Lower lobe of right lung (tissue), 2 donors: ENCODE results near the gene CD200R1L. TPM values are rescaled to one million over a fixed set of nuclear protein-coding genes. Genes with fewer than 3 reads are reported as not detected.

ENCODE experiments used
- ATAC-seq, 2 donors: fragments of 200-7000 bp; cut with Tn5 transposase; one replicate each; pipeline ENCODE4 v1.9.1; 2020 to 2022; ENCODE audit warnings: mild to moderate bottlenecking in 2 of 2, moderate library complexity in 2 of 2
- DNase-seq: peaks from one replicate; pipeline ENCODE4 v3.0.0-alpha.2; 2020
- H3K27ac ChIP-seq: fragments of 200-600 bp; one replicate; pipeline ENCODE4 v1.8.0; 2022
- H3K27me3 ChIP-seq: fragments of 200-600 bp; one replicate; pipeline ENCODE4 v1.8.0; 2022; ENCODE audit warnings: low read depth
- H3K36me3 ChIP-seq: fragments of 200-600 bp; one replicate; pipeline ENCODE4 v1.8.0; 2022; ENCODE audit warnings: mild to moderate bottlenecking
- H3K4me1 ChIP-seq: fragments of 200-600 bp; one replicate; pipeline ENCODE4 v1.8.0; 2022
- H3K4me3 ChIP-seq: fragments of 200-600 bp; one replicate; pipeline ENCODE4 v1.8.0; 2022; ENCODE audit warnings: mild to moderate bottlenecking
- H3K9me3 ChIP-seq: fragments of 200-600 bp; one replicate; pipeline ENCODE4 v1.8.0; 2022
- intact Hi-C: fragments of 100-400 bp; cut with DNase I; formaldehyde crosslinking; loops from one replicate; pipeline ENCODE4 v1.11.0; 2022
- total RNA-seq: library from RNA; stranded (reverse); fragmentation: NEBNext Ultra II Directional; extraction: Animal tissue kit (Norgen Biotek cat#: 25700); gene quantifications from one replicate; pipeline ENCODE4 v1.2.1, GENCODE V29; 2021
- TF ChIP-seq, protein P1 (sequence below): fragments of 200-600 bp; IDR thresholded peaks from one replicate; pipeline ENCODE4 v1.8.0; 2022; ENCODE audit warnings: antibody characterized with exemption, mild to moderate bottlenecking
- donor health status: DM: no; HTN: yes; CAD: no; lungs with severe emphysema.

Gene CD200R1L
- total RNA-seq, 1 donor from 2014 or later: not detected

DNA sequence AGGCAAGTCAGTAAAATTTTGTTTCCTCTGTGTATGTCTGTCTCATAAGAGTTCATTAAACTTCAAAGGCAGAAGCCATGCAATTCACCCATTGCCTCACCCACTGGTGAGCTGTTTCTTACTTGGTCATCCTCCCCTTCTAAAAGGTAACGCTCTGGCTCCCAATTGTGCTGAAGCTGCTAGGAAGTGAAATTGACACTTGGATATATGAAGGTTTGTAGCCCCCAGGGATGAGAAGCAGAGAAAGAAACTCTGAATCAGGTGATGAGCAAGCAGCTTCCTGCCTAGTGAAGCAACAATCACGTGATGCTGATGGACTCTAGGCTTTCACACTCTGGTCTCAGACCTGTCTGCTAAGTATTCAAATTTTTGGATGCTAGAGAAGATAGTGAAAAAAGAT lies 70.7 kb downstream of the CD200R1L start:
- Histone ChIP-seq H3K4me1 (peaks cover 15% of the 10 kb centered on the region), H3K27ac (no peak overlapping the region), H3K9me3 (no peaks in the 10 kb centered on the region), H3K36me3 (no peaks in the 10 kb centered on the region), H3K4me3 (no peak overlapping the region), H3K27me3 (no peaks in the 10 kb centered on the region)
- no peak for DNase-seq
- TF ChIP-seq, protein P1, sequence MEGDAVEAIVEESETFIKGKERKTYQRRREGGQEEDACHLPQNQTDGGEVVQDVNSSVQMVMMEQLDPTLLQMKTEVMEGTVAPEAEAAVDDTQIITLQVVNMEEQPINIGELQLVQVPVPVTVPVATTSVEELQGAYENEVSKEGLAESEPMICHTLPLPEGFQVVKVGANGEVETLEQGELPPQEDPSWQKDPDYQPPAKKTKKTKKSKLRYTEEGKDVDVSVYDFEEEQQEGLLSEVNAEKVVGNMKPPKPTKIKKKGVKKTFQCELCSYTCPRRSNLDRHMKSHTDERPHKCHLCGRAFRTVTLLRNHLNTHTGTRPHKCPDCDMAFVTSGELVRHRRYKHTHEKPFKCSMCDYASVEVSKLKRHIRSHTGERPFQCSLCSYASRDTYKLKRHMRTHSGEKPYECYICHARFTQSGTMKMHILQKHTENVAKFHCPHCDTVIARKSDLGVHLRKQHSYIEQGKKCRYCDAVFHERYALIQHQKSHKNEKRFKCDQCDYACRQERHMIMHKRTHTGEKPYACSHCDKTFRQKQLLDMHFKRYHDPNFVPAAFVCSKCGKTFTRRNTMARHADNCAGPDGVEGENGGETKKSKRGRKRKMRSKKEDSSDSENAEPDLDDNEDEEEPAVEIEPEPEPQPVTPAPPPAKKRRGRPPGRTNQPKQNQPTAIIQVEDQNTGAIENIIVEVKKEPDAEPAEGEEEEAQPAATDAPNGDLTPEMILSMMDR: no peak
- intact Hi-C loops: no loop called here
- ATAC-seq: no peak

DNA sequence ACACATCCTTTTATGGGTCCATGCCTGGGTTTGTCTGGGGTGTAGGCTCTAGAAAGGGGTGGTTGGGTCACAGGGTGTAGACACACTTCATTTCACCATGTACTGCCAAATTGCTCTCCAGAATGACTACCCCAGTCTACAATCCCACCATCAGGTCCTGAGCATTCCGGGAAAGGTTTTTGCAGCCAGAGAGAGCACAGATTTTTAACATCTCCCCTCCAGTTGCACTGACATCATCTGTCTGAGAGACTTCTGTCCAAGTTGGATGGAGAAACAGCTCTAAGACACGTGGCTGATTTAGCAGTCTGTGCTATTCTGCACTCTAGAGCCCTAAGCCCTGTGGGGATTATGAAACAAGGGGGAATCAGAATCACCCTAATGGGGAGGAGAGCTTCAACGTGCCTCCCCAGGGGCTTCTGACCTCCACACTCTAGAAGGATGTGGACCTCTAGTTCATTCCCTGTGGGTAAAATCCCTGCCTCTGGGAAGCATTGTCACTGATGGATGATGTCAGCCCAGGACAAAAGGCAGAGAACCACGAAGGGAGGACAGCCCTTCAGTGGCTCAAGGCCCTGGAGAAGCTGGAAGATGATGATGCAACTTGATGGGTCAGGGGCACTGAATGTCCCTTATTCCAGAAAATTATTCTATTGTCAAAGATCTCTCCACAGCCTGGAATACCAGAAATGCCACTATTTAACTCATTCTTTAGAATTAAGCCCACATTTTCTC lies 71.5 kb downstream of the CD200R1L start:
- Histone ChIP-seq H3K36me3 (no peaks in the 10 kb centered on the region), H3K27me3 (no peaks in the 10 kb centered on the region), H3K4me3 (no peak overlapping the region), H3K27ac (no peak overlapping the region), H3K4me1 (peaks cover 15% of the 10 kb centered on the region), H3K9me3 (no peaks in the 10 kb centered on the region)
- DNase-seq (no peak), ATAC-seq (peak; percentile 39 to 51)
- intact Hi-C loops: no loop called here
- TF ChIP-seq, protein P1: no peak

DNA sequence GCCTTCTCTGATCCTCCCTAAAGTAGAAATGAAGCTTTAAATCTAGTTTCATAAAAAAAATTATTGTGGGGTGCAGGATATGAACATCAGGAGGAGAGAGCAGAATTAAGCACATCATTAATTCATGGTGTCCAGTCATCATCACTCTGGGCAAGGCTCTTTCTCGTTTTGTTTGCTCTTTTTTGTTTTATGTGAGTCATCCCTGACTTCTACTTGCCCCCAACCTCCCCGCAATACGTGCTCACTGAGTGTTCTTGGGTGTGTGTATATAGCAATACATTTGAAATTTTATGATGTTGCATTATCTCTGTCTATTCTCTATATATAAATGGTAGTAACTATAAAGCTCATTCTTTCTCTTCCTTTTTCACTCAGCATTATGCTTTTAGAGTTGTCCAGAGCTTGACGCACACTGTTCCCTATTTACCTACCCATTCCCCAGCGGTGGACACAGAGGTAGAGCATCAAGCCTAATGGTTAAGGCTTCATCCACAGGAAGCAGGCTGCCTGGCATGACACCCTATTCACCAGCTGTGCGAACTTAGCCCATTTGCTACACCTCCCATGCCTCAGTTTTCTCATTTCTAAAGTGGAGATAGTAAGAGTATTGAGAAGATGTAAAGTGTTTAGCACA lies 72.3 kb downstream of the CD200R1L start:
- H3K4me3 ChIP-seq: no peak overlapping the region
- DNase-seq (no peak), ATAC-seq (no peak)
- H3K36me3 ChIP-seq: no peaks in the 10 kb centered on the region
- TF ChIP-seq, protein P1: no peak
- H3K27ac ChIP-seq: peak overlapping the region; percentile 11
- intact Hi-C loops: no loop called here
- H3K4me1 ChIP-seq: peaks cover 15% of the 10 kb centered on the region
- H3K27me3 ChIP-seq: no peaks in the 10 kb centered on the region
- no peaks in the 10 kb centered on the region for H3K9me3 ChIP-seq

DNA sequence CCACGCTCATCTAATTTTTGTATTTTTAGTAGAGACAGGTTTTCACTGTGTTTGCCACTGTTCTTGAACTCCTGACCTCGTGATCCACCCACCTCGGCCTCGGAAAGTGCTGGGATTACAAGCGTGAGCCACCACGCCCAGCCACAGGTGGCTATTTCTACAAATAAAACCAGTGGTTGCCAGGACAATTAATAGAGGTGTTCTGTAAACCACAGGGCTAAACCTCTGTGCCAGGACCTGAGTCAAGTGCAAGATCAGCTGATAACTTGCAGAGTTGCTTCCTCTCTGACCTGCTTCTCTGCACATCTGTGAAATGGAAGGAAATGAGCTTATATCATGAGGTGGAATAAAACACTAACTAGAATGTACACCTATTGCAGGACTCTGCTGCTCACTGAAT lies 72.8 kb downstream of the CD200R1L start:
- no peaks in the 10 kb centered on the region for H3K36me3 ChIP-seq
- no peak overlapping the region for H3K4me3 ChIP-seq
- TF ChIP-seq, protein P1: no peak
- ATAC-seq (peak; percentile 14 to 66), DNase-seq (peak; percentile 51)
- no peak overlapping the region for H3K27ac ChIP-seq
- peaks cover 15% of the 10 kb centered on the region for H3K4me1 ChIP-seq
- intact Hi-C loops: no loop called here
- H3K27me3 ChIP-seq: no peaks in the 10 kb centered on the region
- H3K9me3 ChIP-seq: no peaks in the 10 kb centered on the region

DNA sequence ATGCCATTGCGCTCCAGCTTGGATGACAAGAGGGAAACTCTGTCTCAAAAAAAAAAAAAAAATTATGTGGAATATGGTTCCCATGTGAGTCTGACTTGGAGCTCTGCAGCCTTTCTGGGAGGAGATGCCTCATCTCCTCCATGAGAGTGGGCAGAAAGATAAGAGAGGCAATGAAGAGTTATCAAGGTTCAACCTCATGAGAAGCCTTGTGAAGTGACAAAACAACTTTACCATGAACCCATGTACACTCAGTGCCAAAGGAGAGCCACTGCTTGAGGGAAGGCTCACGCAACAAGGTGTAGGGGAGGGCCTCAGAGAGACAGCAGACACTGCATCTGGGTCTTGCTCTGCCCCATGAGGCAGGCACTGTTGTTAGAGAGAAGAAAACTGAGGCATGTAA lies 75.7 kb downstream of the CD200R1L start:
- DNase-seq (no peak), ATAC-seq (no peak)
- TF ChIP-seq, protein P1: no peak
- no peaks in the 10 kb centered on the region for H3K36me3 ChIP-seq
- no peaks in the 10 kb centered on the region for H3K27me3 ChIP-seq
- intact Hi-C loops: no loop called here
- peaks cover 3% of the 10 kb centered on the region for H3K4me1 ChIP-seq
- H3K4me3 ChIP-seq: no peak overlapping the region
- no peaks in the 10 kb centered on the region for H3K9me3 ChIP-seq
- no peak overlapping the region for H3K27ac ChIP-seq
